ENCODE data around the gene DPM2. TPM values are rescaled to one million over a fixed set of nuclear protein-coding genes. Genes with fewer than 3 reads are reported as not detected.

DPM2 gene
- total and polyA plus RNA-seq, 2 experiments from 2014 or later = 19.2 to 57.1 TPM

GRCh38 chr9:127976498-127976897, 38.8 kb upstream of the DPM2 start:
- Histone ChIP-seq H3K4me1 (ENCODE audit: insufficient read depth) (peaks cover 74% of the 10 kb centered on the region), H3K27ac (no peak overlapping the region), H3K9me2 (replicated peaks; ENCODE audit: insufficient read depth) (no peaks in the 10 kb centered on the region), H3K27me3 (no peaks in the 10 kb centered on the region), H3K4me2 (peak overlapping the region; percentile 92), H2AFZ (no peak overlapping the region), H4K20me1 (ENCODE audit: insufficient read depth, poor library complexity, severe bottlenecking) (peaks cover 86% of the 10 kb centered on the region), H3K79me2 (peaks cover 88% of the 10 kb centered on the region), H3K9me3 (ENCODE audit: low read depth) (no peaks in the 10 kb centered on the region), H3K4me3 (no peak overlapping the region), H3K36me3 (replicated peaks; ENCODE audit: insufficient read depth, low read depth) (no peaks in the 10 kb centered on the region)
- TF ChIP-seq EZH2 (IDR thresholded peaks at IDR 0.05; ENCODE audit: borderline replicate concordance) = no peak
- no peak for TF ChIP-seq EZH2phosphoT487 (IDR thresholded peaks at IDR 0.05; ENCODE audit: low read depth, severe bottlenecking, unreplicated experiment)
- no peak for TF ChIP-seq CTCF (IDR thresholded peaks at IDR 0.05; ENCODE audit: poor library complexity)
- DNase-seq (ENCODE audit: low spot score) = no peak
- 76% methylated on average over 6 of the region's 6 CpGs for WGBS (ENCODE audit: low lambda C conversion rate, missing lambda C conversion rate)

- TF ChIP-seq EZH2 (IDR thresholded peaks at IDR 0.05; ENCODE audit: borderline replicate concordance) (no peak), CTCF (IDR thresholded peaks at IDR 0.05; ENCODE audit: poor library complexity) (no peak), EZH2phosphoT487 (IDR thresholded peaks at IDR 0.05; ENCODE audit: low read depth, severe bottlenecking, unreplicated experiment) (no peak)
- Histone ChIP-seq H2AFZ (no peak overlapping the region), H4K20me1 (ENCODE audit: insufficient read depth, poor library complexity, severe bottlenecking) (peaks cover 95% of the 10 kb centered on the region), H3K27me3 (no peaks in the 10 kb centered on the region), H3K9me3 (ENCODE audit: low read depth) (no peaks in the 10 kb centered on the region), H3K9me2 (replicated peaks; ENCODE audit: insufficient read depth) (no peaks in the 10 kb centered on the region), H3K36me3 (replicated peaks; ENCODE audit: insufficient read depth, low read depth) (no peaks in the 10 kb centered on the region), H3K79me2 (peaks cover 97% of the 10 kb centered on the region), H3K4me2 (peak overlapping the region; percentile 92), H3K27ac (no peak overlapping the region), H3K4me3 (no peak overlapping the region), H3K4me1 (ENCODE audit: insufficient read depth) (peaks cover 81% of the 10 kb centered on the region)
- DNase-seq (ENCODE audit: low spot score) = no peak
- WGBS (ENCODE audit: low lambda C conversion rate, missing lambda C conversion rate) = 89% methylated on average over 10 of the region's 10 CpGs
These were observed 38.0 kb upstream of the DPM2 start for GRCh38 chr9:127975376-127976315.

GRCh38 chr9:127974769-127975261, 37.2 kb upstream of the DPM2 start:
- H3K4me2 ChIP-seq = peak overlapping the region; percentile 92
- peaks cover 96% of the 10 kb centered on the region for H4K20me1 ChIP-seq (ENCODE audit: insufficient read depth, poor library complexity, severe bottlenecking)

More at GRCh38 chr9:127974769-127975261, 37.2 kb upstream of the DPM2 start:
- no peaks in the 10 kb centered on the region for H3K27me3 ChIP-seq
- TF ChIP-seq EZH2 (IDR thresholded peaks at IDR 0.05; ENCODE audit: borderline replicate concordance) = no peak
- no peak for TF ChIP-seq CTCF (IDR thresholded peaks at IDR 0.05; ENCODE audit: poor library complexity)
- no peak for TF ChIP-seq EZH2phosphoT487 (IDR thresholded peaks at IDR 0.05; ENCODE audit: low read depth, severe bottlenecking, unreplicated experiment)
- no peak for DNase-seq (ENCODE audit: low spot score)
- peaks cover 90% of the 10 kb centered on the region for H3K4me1 ChIP-seq (ENCODE audit: insufficient read depth)
- no peaks in the 10 kb centered on the region for H3K9me2 ChIP-seq (replicated peaks; ENCODE audit: insufficient read depth)
- no peak overlapping the region for H3K27ac ChIP-seq
- 58% methylated on average over 9 of the region's 10 CpGs for WGBS (ENCODE audit: low lambda C conversion rate, missing lambda C conversion rate)
- H3K9me3 ChIP-seq (ENCODE audit: low read depth) = no peaks in the 10 kb centered on the region
- H3K79me2 ChIP-seq = peaks cover 100% of the 10 kb centered on the region
- no peaks in the 10 kb centered on the region for H3K36me3 ChIP-seq (replicated peaks; ENCODE audit: insufficient read depth, low read depth)
- no peak overlapping the region for H3K4me3 ChIP-seq
- no peak overlapping the region for H2AFZ ChIP-seq
